Mesenchymal stem cell (in vitro differentiated cells and primary cell): ENCODE measurements around the gene SLC48A1.

Experiments
- DNase-seq: peaks from one replicate; pipeline ENCODE4 v3.0.0-alpha.2; 2013
- H2AFZ ChIP-seq: one replicate; pipeline ENCODE4 v1.6.1; 2013; ENCODE audit warnings: low read depth, mild to moderate bottlenecking, control low read depth, inconsistent platforms, low read length, moderate library complexity
- H2AK5ac ChIP-seq: 2 replicates; pipeline ENCODE4 v1.6.1; 2013; ENCODE audit warnings: low read length, moderate library complexity, mild to moderate bottlenecking, inconsistent platforms; ENCODE audit not compliant: severe bottlenecking
- H2BK120ac ChIP-seq: one replicate; pipeline ENCODE4 v1.6.1; 2013; ENCODE audit warnings: low read depth, mild to moderate bottlenecking, inconsistent platforms, low read length, moderate library complexity
- H2BK12ac ChIP-seq, 2 experiments: one replicate each; pipeline ENCODE4 v1.6.1; 2013; ENCODE audit warnings: inconsistent platforms in 2 of 2, low read length in 2 of 2, mild to moderate bottlenecking in 2 of 2, moderate library complexity in 2 of 2, control low read depth in 1 of 2
- H2BK15ac ChIP-seq: one replicate; pipeline ENCODE4 v1.6.1; 2013; ENCODE audit warnings: mild to moderate bottlenecking, low read depth, inconsistent platforms; ENCODE audit not compliant: poor library complexity, severe bottlenecking
- H2BK5ac ChIP-seq: 2 replicates; pipeline ENCODE4 v1.6.1; 2013; ENCODE audit warnings: low read depth, mild to moderate bottlenecking, low read length, control low read depth, inconsistent platforms; ENCODE audit not compliant: poor library complexity, severe bottlenecking
- H3K14ac ChIP-seq, 2 experiments: one replicate each; pipeline ENCODE4 v1.6.1; 2013; ENCODE audit warnings: inconsistent platforms in 2 of 2, low read length in 2 of 2, control low read depth in 1 of 2, mild to moderate bottlenecking in 1 of 2, moderate library complexity in 1 of 2
- H3K18ac ChIP-seq, 2 experiments: one replicate each; pipeline ENCODE4 v1.6.1; 2013; ENCODE audit warnings: inconsistent platforms in 2 of 2, low read length in 2 of 2, control low read depth in 1 of 2, low read depth in 1 of 2, mild to moderate bottlenecking in 1 of 2
- H3K23ac ChIP-seq, 2 experiments: one replicate each; pipeline ENCODE4 v1.6.1; 2013; ENCODE audit warnings: inconsistent platforms in 2 of 2, low read length in 2 of 2, mild to moderate bottlenecking in 2 of 2, moderate library complexity in 2 of 2, control low read depth in 1 of 2
- H3K27ac ChIP-seq: 2 replicates; pipeline ENCODE4 v1.5.1; 2013; ENCODE audit warnings: mild to moderate bottlenecking, moderate library complexity, low read length, control low read depth, inconsistent platforms; ENCODE audit not compliant: poor library complexity, severe bottlenecking
- H3K27me3 ChIP-seq, 2 experiments: 2 replicates each; pipeline versions ENCODE4 v1.6.1 to v1.7.0; 2013; ENCODE audit warnings: low read length in 2 of 2, mild to moderate bottlenecking in 2 of 2, moderate library complexity in 2 of 2, control low read depth in 1 of 2, inconsistent platforms in 1 of 2; ENCODE audit not compliant: control insufficient read depth in 1 of 2, insufficient read depth in 1 of 2
- H3K36me3 ChIP-seq, 2 experiments: 2 replicates each; pipeline versions ENCODE4 v1.6.1 to v1.7.0; 2013; ENCODE audit warnings: low read length in 2 of 2, control low read depth in 1 of 2, inconsistent platforms in 1 of 2, low read depth in 1 of 2, mild to moderate bottlenecking in 1 of 2; ENCODE audit not compliant: insufficient read depth in 2 of 2, control insufficient read depth in 1 of 2
- H3K4ac ChIP-seq, 2 experiments: one replicate each; pipeline ENCODE4 v1.6.1; 2013; ENCODE audit warnings: inconsistent platforms in 2 of 2, low read length in 2 of 2, mild to moderate bottlenecking in 2 of 2, moderate library complexity in 2 of 2, control low read depth in 1 of 2, low read depth in 1 of 2
- H3K4me1 ChIP-seq: 2 replicates; pipeline ENCODE4 v1.6.1; 2013; ENCODE audit warnings: low read depth, low read length, control low read depth; ENCODE audit not compliant: control insufficient read depth, insufficient read depth
- H3K4me2 ChIP-seq: 2 replicates; pipeline ENCODE4 v1.6.1; 2013; ENCODE audit warnings: low read length, mild to moderate bottlenecking, inconsistent platforms; ENCODE audit not compliant: poor library complexity, severe bottlenecking
- H3K4me3 ChIP-seq, 2 experiments: 2 replicates each; pipeline versions ENCODE4 v1.5.1 to v1.7.0; 2013; ENCODE audit warnings: low read length in 2 of 2, mild to moderate bottlenecking in 2 of 2, control low read depth in 1 of 2, low read depth in 1 of 2; ENCODE audit not compliant: insufficient read depth in 1 of 2
- H3K79me1 ChIP-seq: replicated peaks from 2 replicates; pipeline ENCODE4 v1.6.1; 2013; ENCODE audit warnings: mild to moderate bottlenecking, control low read depth, low read length, inconsistent platforms; ENCODE audit not compliant: poor library complexity, severe bottlenecking
- H3K9ac ChIP-seq: 2 replicates; pipeline ENCODE4 v1.7.0; 2013; ENCODE audit warnings: mild to moderate bottlenecking, low read length, moderate library complexity
- H3K9me3 ChIP-seq: 2 replicates; pipeline ENCODE4 v1.7.0; 2013; ENCODE audit warnings: mild to moderate bottlenecking, low read length; ENCODE audit not compliant: control insufficient read depth
- H4K8ac ChIP-seq: one replicate; pipeline ENCODE4 v1.6.1; 2013; ENCODE audit warnings: inconsistent platforms, mild to moderate bottlenecking, low read length, moderate library complexity
- H4K91ac ChIP-seq: one replicate; pipeline ENCODE4 v1.6.1; 2013; ENCODE audit warnings: mild to moderate bottlenecking, low read length, inconsistent platforms
- WGBS: methylation state at CpG from one replicate; pipeline ENCODE4 v1.1.7; 2013; ENCODE audit warnings: mixed read lengths; 5-methylcytosine and 5-hydroxymethylcytosine counted together

Gene SLC48A1

DNA sequence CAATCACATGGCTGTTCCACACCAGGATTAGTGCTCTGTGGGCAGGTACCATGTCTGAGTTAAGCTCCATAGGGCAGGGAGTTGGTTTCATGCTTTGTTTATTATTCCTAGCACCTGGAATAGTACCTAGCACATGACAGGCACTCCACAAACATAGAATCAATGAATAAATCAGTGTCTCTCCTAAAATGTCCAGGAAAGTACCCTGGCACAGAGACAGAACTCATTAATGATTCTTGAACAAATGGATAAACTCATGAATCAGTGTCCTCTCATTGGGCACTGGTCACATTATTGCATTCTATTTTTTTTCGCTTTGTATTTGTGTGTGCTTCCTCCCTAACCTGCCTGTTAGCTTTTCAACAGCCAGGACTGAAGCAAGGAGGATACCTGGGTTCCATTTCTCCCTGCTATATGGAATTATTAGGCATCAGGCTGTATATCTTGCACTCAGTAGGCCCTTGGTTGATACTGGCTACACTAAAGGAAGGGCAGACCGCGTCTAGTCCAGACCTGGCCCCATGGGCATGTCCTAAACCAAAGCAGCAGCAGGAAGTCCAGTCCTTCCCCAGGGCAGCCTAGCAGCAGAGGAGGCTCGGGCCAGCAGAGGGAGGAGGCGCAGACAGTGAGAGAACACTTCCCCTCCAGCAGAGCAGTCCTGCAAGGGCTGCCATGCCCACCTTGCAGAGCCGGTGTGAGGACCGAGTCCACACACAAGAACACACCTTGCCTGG lies 28.3 kb downstream of the SLC48A1 start:
- no peaks in the 10 kb centered on the region for H3K27me3 ChIP-seq
- 85% methylated on average over 7 of the region's 7 CpGs for WGBS
- peak; percentile 34 for DNase-seq

DNA sequence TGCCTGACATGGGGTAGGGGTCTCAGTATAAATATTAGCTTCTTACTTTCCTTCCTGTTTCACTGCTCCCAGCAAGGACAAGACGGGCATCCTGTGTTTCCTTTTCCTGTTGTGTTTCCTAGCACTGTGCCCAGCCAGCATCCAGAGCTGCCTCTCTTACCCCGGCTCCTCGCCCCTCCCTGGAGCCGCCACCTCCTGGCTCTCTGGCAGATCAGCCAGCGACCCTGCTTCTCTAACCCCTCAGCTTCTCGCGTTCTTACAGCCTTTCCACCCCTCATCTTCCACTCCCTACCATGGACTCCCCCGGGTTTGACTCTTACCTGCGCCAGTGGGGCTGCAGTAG lies 28.8 kb downstream of the SLC48A1 start:
- Histone ChIP-seq H3K4me2 (no peak overlapping the region), H3K27ac (no peak overlapping the region), H3K36me3 (peaks cover 69 to 70% of the 10 kb centered on the region in 2 experiments), H4K8ac (peak overlapping the region; percentile 62), H3K23ac (peak overlapping the region in 1 of 2 experiments; percentile 77), H2BK5ac (no peak overlapping the region), H3K9ac (peak overlapping the region; percentile 46), H3K4me3 (no peak overlapping the region), H3K27me3 (no peaks in the 10 kb centered on the region), H2AK5ac (peak overlapping the region; percentile 58), H3K4ac (peak overlapping the region in 1 of 2 experiments; percentile 46), H4K91ac (peak overlapping the region; percentile 46), H2BK12ac (no peak overlapping the region), H3K18ac (peak overlapping the region in 1 of 2 experiments; percentile 6), H3K4me1 (peaks cover 40% of the 10 kb centered on the region), H2BK15ac (no peak overlapping the region), H2AFZ (no peak overlapping the region), H3K9me3 (no peaks in the 10 kb centered on the region), H2BK120ac (no peak overlapping the region), H3K79me1 (peaks cover 29% of the 10 kb centered on the region), H3K14ac (no peak overlapping the region)
- no peak for DNase-seq
- WGBS, result 82% methylated on average over 8 of the region's 9 CpGs

More for the DNA sequence above, 28.3 kb downstream of the SLC48A1 start:
- no peak overlapping the region for H2BK120ac ChIP-seq
- peaks cover 32% of the 10 kb centered on the region for H3K79me1 ChIP-seq
- no peak overlapping the region for H2BK12ac ChIP-seq
- peak overlapping the region in 1 of 2 experiments; percentile 7 for H3K4ac ChIP-seq
- no peak overlapping the region for H4K91ac ChIP-seq
- no peaks in the 10 kb centered on the region for H3K9me3 ChIP-seq
- H3K4me1 ChIP-seq, result peaks cover 38% of the 10 kb centered on the region
- no peak overlapping the region for H4K8ac ChIP-seq
- no peak overlapping the region for H2AFZ ChIP-seq
- peak overlapping the region; percentile 46 for H3K9ac ChIP-seq
- no peak overlapping the region for H3K4me2 ChIP-seq
- H3K18ac ChIP-seq, result peak overlapping the region in 1 of 2 experiments; percentile 6
- peaks cover 74% of the 10 kb centered on the region in 2 experiments for H3K36me3 ChIP-seq
- H2BK5ac ChIP-seq, result no peak overlapping the region
- H2AK5ac ChIP-seq, result no peak overlapping the region
- H3K23ac ChIP-seq, result no peak overlapping the region
- no peak overlapping the region for H3K4me3 ChIP-seq
- peak overlapping the region in 1 of 2 experiments; percentile 5 for H3K14ac ChIP-seq
- H3K27ac ChIP-seq, result peak overlapping the region; percentile 21
- H2BK15ac ChIP-seq, result no peak overlapping the region

DNA sequence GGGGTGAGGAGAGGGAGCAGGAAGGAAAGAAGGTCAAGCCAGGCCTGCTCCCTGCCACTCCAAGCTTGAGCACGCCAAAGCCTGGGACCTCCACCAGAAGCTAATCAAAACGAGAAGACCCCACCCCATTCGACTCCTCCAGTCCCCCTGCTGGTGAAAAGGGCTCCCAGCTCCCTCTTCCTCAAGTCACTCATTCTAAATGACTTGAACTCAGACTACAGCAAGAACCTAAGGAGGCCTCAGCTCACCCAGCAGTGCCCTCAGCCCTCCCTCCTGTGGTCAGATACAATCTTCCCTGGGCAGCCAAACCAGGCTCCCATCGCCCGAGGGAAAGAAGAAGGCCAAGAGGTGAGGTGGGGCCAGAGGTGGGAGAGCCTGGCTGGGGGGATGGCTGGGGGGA lies 29.3 kb downstream of the SLC48A1 start:
- H3K23ac ChIP-seq, result peak overlapping the region in 1 of 2 experiments; percentile 77
- H3K4me1 ChIP-seq, result peaks cover 43% of the 10 kb centered on the region
- no peak overlapping the region for H3K14ac ChIP-seq
- no peak overlapping the region for H4K8ac ChIP-seq
- H3K9me3 ChIP-seq, result no peaks in the 10 kb centered on the region
- no peak for DNase-seq
- H2AK5ac ChIP-seq, result peak overlapping the region; percentile 58
- H2BK15ac ChIP-seq, result peak overlapping the region; percentile 48
- no peak overlapping the region for H2AFZ ChIP-seq
- H2BK120ac ChIP-seq, result no peak overlapping the region
- H3K4me2 ChIP-seq, result peak overlapping the region; percentile 17
- peak overlapping the region; percentile 6 to 63 for H3K18ac ChIP-seq
- H3K4ac ChIP-seq, result peak overlapping the region in 1 of 2 experiments; percentile 46
- H4K91ac ChIP-seq, result no peak overlapping the region
- WGBS, result 74% methylated on average over 5 of the region's 5 CpGs
- H3K27ac ChIP-seq, result no peak overlapping the region
- H3K27me3 ChIP-seq, result no peaks in the 10 kb centered on the region
- H2BK12ac ChIP-seq, result no peak overlapping the region
- peaks cover 65 to 66% of the 10 kb centered on the region in 2 experiments for H3K36me3 ChIP-seq
- no peak overlapping the region for H3K4me3 ChIP-seq
- H2BK5ac ChIP-seq, result no peak overlapping the region
- peak overlapping the region; percentile 46 for H3K9ac ChIP-seq
- peaks cover 26% of the 10 kb centered on the region for H3K79me1 ChIP-seq

DNA sequence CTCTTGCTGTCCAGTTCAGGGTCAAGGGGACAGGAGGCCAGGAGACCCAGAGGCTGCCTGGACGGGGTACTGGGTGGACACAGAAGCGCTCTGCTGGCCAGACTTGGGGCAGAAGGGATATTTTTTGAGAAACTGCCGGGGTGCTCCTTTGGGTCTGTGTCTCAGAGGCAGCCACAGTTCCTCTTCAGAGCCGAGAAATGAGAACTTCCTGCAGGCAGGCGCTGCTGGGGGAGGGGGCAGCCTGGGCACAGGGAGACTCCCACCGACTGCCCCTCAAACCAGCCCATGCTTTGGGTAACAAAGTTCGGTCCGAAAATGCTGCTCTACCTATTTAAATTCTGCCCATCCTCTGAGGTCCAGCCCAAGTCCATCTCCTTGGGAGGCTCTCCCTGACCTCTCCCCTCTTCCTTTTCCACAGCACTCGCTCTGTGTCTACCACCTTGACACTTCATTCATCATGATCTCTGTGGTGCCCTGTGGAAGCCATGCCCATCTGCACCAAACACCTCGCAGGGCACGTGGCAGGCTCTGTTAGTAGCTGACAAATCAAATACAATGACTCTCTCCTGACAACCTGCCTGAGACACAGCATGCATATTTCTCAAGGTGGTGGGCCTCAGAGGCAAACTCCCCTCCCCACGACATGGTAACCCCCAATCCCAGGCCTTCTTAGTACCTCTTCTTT lies 30.3 kb downstream of the SLC48A1 start:
- peaks cover 18% of the 10 kb centered on the region for H3K79me1 ChIP-seq
- no peak overlapping the region for H3K27ac ChIP-seq
- no peak overlapping the region for H3K4me3 ChIP-seq
- peaks cover 56 to 60% of the 10 kb centered on the region in 2 experiments for H3K36me3 ChIP-seq
- H3K4me2 ChIP-seq, result no peak overlapping the region
- peaks cover 53% of the 10 kb centered on the region for H3K4me1 ChIP-seq
- H2BK120ac ChIP-seq, result no peak overlapping the region
- H2AFZ ChIP-seq, result no peak overlapping the region
- no peak for DNase-seq
- H2BK5ac ChIP-seq, result no peak overlapping the region
- no peaks in the 10 kb centered on the region for H3K27me3 ChIP-seq
- no peak overlapping the region for H4K8ac ChIP-seq
- peak overlapping the region in 1 of 2 experiments; percentile 35 for H3K14ac ChIP-seq
- peak overlapping the region in 1 of 2 experiments; percentile 67 for H3K18ac ChIP-seq
- no peak overlapping the region for H2BK15ac ChIP-seq
- no peak overlapping the region for H2BK12ac ChIP-seq
- H3K23ac ChIP-seq, result peak overlapping the region in 1 of 2 experiments; percentile 75
- H4K91ac ChIP-seq, result no peak overlapping the region
- no peak overlapping the region for H2AK5ac ChIP-seq
- H3K9me3 ChIP-seq, result no peaks in the 10 kb centered on the region
- H3K4ac ChIP-seq, result no peak overlapping the region
- H3K9ac ChIP-seq, result peak overlapping the region; percentile 56
- WGBS, result 88% methylated on average over 12 of the region's 12 CpGs
